Osteocyte (in vitro differentiated cells): ENCODE data around the gene SLC25A39. TPM values are rescaled to one million over a fixed set of nuclear protein-coding genes. Genes with fewer than 3 reads are reported as not detected.
"Not testable (repeated sequence)": the region's sequence is repeated elsewhere in the genome, so short reads cannot be mapped to it uniquely, and the experiment has no call there.

Experiments used
- DNase-seq: peaks from one replicate; pipeline ENCODE4 v3.0.0; 2021; ENCODE audit warnings: mixed read lengths; ENCODE audit not compliant: unreplicated experiment; ENCODE audit errors: extremely low spot score
- H3K27ac Mint-ChIP-seq: one replicate; pipeline ENCODE4 v1.8.0; 2021; ENCODE audit warnings: mild to moderate bottlenecking, mixed read lengths; ENCODE audit not compliant: unreplicated experiment
- H3K27me3 Mint-ChIP-seq: one replicate; pipeline ENCODE4 v1.8.0; 2021; ENCODE audit warnings: mixed read lengths; ENCODE audit not compliant: unreplicated experiment
- H3K36me3 Mint-ChIP-seq: one replicate; pipeline ENCODE4 v1.8.0; 2021; ENCODE audit warnings: mixed read lengths; ENCODE audit not compliant: unreplicated experiment
- H3K4me1 Mint-ChIP-seq: one replicate; pipeline ENCODE4 v1.8.0; 2021; ENCODE audit warnings: mixed read lengths; ENCODE audit not compliant: unreplicated experiment
- H3K4me3 Mint-ChIP-seq: one replicate; pipeline ENCODE4 v1.8.0; 2021; ENCODE audit warnings: mild to moderate bottlenecking, moderate library complexity, mixed read lengths; ENCODE audit not compliant: unreplicated experiment
- H3K9me3 Mint-ChIP-seq: one replicate; pipeline ENCODE4 v1.8.0; 2021; ENCODE audit warnings: mixed read lengths; ENCODE audit not compliant: unreplicated experiment
- CTCF ChIP-seq: fragments of 200-600 bp; sonication (generic); IDR thresholded peaks from 2 replicates; pipeline ENCODE4 v1.5.0; 2021; ENCODE audit warnings: antibody characterized with exemption, mild to moderate bottlenecking, moderate library complexity
- total RNA-seq: library from RNA; stranded (reverse); gene quantifications from 2 replicates; pipeline ENCODE4 v1.2.1, GENCODE V29; 2021

The SLC25A39 gene
- total RNA-seq, 1 donor from 2014 or later: 122 TPM

- Mint-ChIP-seq H3K27me3 (peaks cover 6% of the 10 kb centered on the region), H3K4me3 (peak overlapping the region; percentile 95), H3K36me3 (peaks cover 2% of the 10 kb centered on the region), H3K27ac (peak overlapping the region; percentile 86), H3K9me3 (no peaks in the 10 kb centered on the region), H3K4me1 (peaks cover 16% of the 10 kb centered on the region)
- DNase-seq: no peak
- TF ChIP-seq CTCF: peak; percentile 58
These were observed 20.9 kb upstream of the SLC25A39 start for GRCh38 chr17:44345454-44346026.

- Mint-ChIP-seq H3K4me3 (peak within 1 kb of the TSS; percentile 95), H3K4me1 (peaks cover 16% of the 10 kb centered on the region)
- peak; percentile 97 for DNase-seq
These were observed 20.4 kb upstream of the SLC25A39 start, which contains the start of gene GRN for GRCh38 chr17:44344939-44345453. Gene GRN, plus strand, starts transcription at chr17:44345302. Its CDS starts 3,863 bp downstream, at chr17:44349165.

GRCh38 chr17:44343510-44344209, 19.0 kb upstream of the SLC25A39 start:
- Mint-ChIP-seq H3K4me3 (no peak overlapping the region), H3K36me3 (no peaks in the 10 kb centered on the region), H3K27me3 (peaks cover 6% of the 10 kb centered on the region), H3K27ac (no peak overlapping the region), H3K9me3 (no peaks in the 10 kb centered on the region), H3K4me1 (peaks cover 16% of the 10 kb centered on the region)
- TF ChIP-seq CTCF: no peak
- DNase-seq: no peak

More at GRCh38 chr17:44344939-44345453, 20.4 kb upstream of the SLC25A39 start, which contains the start of gene GRN:
- peak within 1 kb of the TSS; percentile 95 for H3K27ac Mint-ChIP-seq
- H3K27me3 Mint-ChIP-seq: peaks cover 6% of the 10 kb centered on the region
- no peak for TF ChIP-seq CTCF
- H3K9me3 Mint-ChIP-seq: no peaks in the 10 kb centered on the region
- H3K36me3 Mint-ChIP-seq: peaks cover 2% of the 10 kb centered on the region

GRCh38 chr17:44340553-44340952, 15.9 kb upstream of the SLC25A39 start:
- not testable (repeated sequence) for H3K36me3 Mint-ChIP-seq

GRCh38 chr17:44338702-44339101, 14.1 kb upstream of the SLC25A39 start:
- peaks cover 21% of the 10 kb centered on the region for H3K27me3 Mint-ChIP-seq

More at GRCh38 chr17:44340553-44340952, 15.9 kb upstream of the SLC25A39 start:
- not testable (repeated sequence) for H3K9me3 Mint-ChIP-seq, H3K4me3 Mint-ChIP-seq, H3K4me1 Mint-ChIP-seq, DNase-seq, H3K27ac Mint-ChIP-seq
- H3K27me3 Mint-ChIP-seq: peaks cover 21% of the 10 kb centered on the region

More at GRCh38 chr17:44338702-44339101, 14.1 kb upstream of the SLC25A39 start:
- no peak for DNase-seq
- H3K36me3 Mint-ChIP-seq: no peaks in the 10 kb centered on the region
- no peak overlapping the region for H3K27ac Mint-ChIP-seq
- H3K4me1 Mint-ChIP-seq: no peaks in the 10 kb centered on the region
- H3K4me3 Mint-ChIP-seq: no peak overlapping the region
- no peak for TF ChIP-seq CTCF
- no peaks in the 10 kb centered on the region for H3K9me3 Mint-ChIP-seq
